HepG2 (cell line): ENCODE measurements around the gene LSM5. TPM values are rescaled to one million over a fixed set of nuclear protein-coding genes. Genes with fewer than 3 reads are reported as not detected.

Experiments used
- ATAC-seq: fragments of 200-7000 bp; cut with Tn5 transposase; 3 replicates; pipeline ENCODE4 v1.9.1; 2020; ENCODE audit warnings: mild to moderate bottlenecking, moderate library complexity
- BruUV-seq: library from RNA; stranded (reverse); fragments of 400-500 nt; replicated peaks from 2 replicates; lab custom pipeline; 2021; lab: Mats Ljungman, UMichigan
- CTCF ChIA-PET: fragments of 300-600 bp; formaldehyde crosslinking; extraction: SDS; loops from one replicate; lab custom pipeline; 2021; ENCODE audit warnings: low total read pairs, inconsistent platforms, low intra/inter-chr PET ratio; lab: Yijun Ruan, JAX
- POLR2A ChIA-PET: fragments of 350-600 bp; sonication (Branson Sonifier 250); formaldehyde crosslinking; loops from one replicate; lab custom pipeline; 2020; ENCODE audit warnings: antibody characterized with exemption, inconsistent platforms; lab: Yijun Ruan, JAX
- DNase-seq: peaks from one replicate; pipeline ENCODE4 v3.0.0-alpha.2; 2015; ENCODE audit warnings: low spot score
- FAIRE-seq: peaks from 3 replicates; lab custom pipeline; 2011; peaks lifted over from hg19 to GRCh38; lab: Jason Lieb, UNC
- H2AFZ ChIP-seq: one replicate; pipeline ENCODE4 v1.6.1; 2011; ENCODE audit warnings: low read length, inconsistent platforms
- H3K27ac ChIP-seq: fragments of 300-600 bp; 3 replicates; pipeline ENCODE4 v1.8.0; 2011; ENCODE audit warnings: mixed run types, mild to moderate bottlenecking, mixed read lengths, low read length, inconsistent platforms; ENCODE audit not compliant: insufficient read depth; ENCODE audit errors: extremely low read length
- H3K27me3 ChIP-seq, 2 experiments: fragments of 200-600 bp in 1 of 2; 2 replicates in 1 of 2; 3 replicates in 1 of 2; pipeline versions ENCODE4 v1.6.0 to v1.8.0; 2011; ENCODE audit warnings: low read length in 2 of 2, mild to moderate bottlenecking in 2 of 2, moderate library complexity in 2 of 2, inconsistent platforms in 1 of 2; ENCODE audit not compliant: insufficient read depth in 2 of 2, control insufficient read depth in 1 of 2
- H3K36me3 ChIP-seq, 2 experiments: fragments of 200-600 bp in 1 of 2; replicated peaks in 1 of 2; 2 replicates in 1 of 2; 3 replicates in 1 of 2; pipeline versions ENCODE4 v1.5.1 to v1.8.0; 2011; ENCODE audit warnings: low read length in 2 of 2, inconsistent platforms in 1 of 2; ENCODE audit not compliant: insufficient read depth in 2 of 2, control insufficient read depth in 1 of 2
- H3K4me1 ChIP-seq: 2 replicates; pipeline ENCODE4 v1.5.1; 2012; ENCODE audit warnings: low read length, inconsistent platforms; ENCODE audit not compliant: insufficient read depth
- H3K4me2 ChIP-seq: 2 replicates; pipeline ENCODE4 v1.6.0; 2011; ENCODE audit warnings: low read depth, low read length, inconsistent platforms
- H3K4me3 ChIP-seq, 3 experiments: fragments of 200-600 bp in 1 of 3; sonication (generic), shearing (Covaris generic) in 1 of 3; replicated peaks in 1 of 3; 2 replicates each; pipeline ENCODE4 v1.5.1; 2011 to 2016; ENCODE audit warnings: low read length in 3 of 3, inconsistent platforms in 2 of 3, low read depth in 2 of 3, mild to moderate bottlenecking in 2 of 3, control low read depth in 1 of 3, mixed read lengths in 1 of 3; ENCODE audit not compliant: insufficient read depth in 1 of 3
- H3K79me2 ChIP-seq: one replicate; pipeline ENCODE4 v1.6.1; 2011; ENCODE audit warnings: low read length, inconsistent platforms; ENCODE audit not compliant: insufficient read depth
- H3K9ac ChIP-seq: 2 replicates; pipeline ENCODE4 v1.6.0; 2011; ENCODE audit warnings: mild to moderate bottlenecking, low read depth, low read length, inconsistent platforms; ENCODE audit not compliant: insufficient read depth
- H3K9me3 ChIP-seq: 2 replicates; pipeline ENCODE4 v1.5.1; 2012; ENCODE audit warnings: mild to moderate bottlenecking, low read length
- H4K20me1 ChIP-seq: 2 replicates; pipeline ENCODE4 v1.6.0; 2011; ENCODE audit warnings: inconsistent platforms, mild to moderate bottlenecking, low read length, moderate library complexity; ENCODE audit not compliant: insufficient read depth
- NFRKB ChIP-seq: fragments of 450-650 bp; IDR thresholded peaks from 2 replicates; pipeline ENCODE4 v1.6.1; 2017
- PHB2 ChIP-seq: fragments of 450-650 bp; IDR thresholded peaks from 2 replicates; pipeline ENCODE4 v1.6.1; 2018; ENCODE audit not compliant: partially characterized antibody
- SAFB2 ChIP-seq: sonication (generic); formaldehyde crosslinking; IDR thresholded peaks from 2 replicates; pipeline ENCODE4 v1.5.1; 2020; ENCODE audit warnings: missing genetic modification reagents, low read depth, mild to moderate bottlenecking, borderline replicate concordance
- SRSF9 ChIP-seq: fragments of 200-400 bp; formaldehyde crosslinking; IDR thresholded peaks from 2 replicates; pipeline ENCODE4 v1.6.1; 2018; ENCODE audit warnings: borderline replicate concordance, mild to moderate bottlenecking, low read depth, low read length; ENCODE audit not compliant: insufficient read depth, poor library complexity, severe bottlenecking
- ZNF414 ChIP-seq: sonication (generic); formaldehyde crosslinking; IDR thresholded peaks from 2 replicates; pipeline ENCODE4 v1.5.0; 2020; ENCODE audit warnings: missing genetic modification reagents
- ZNF570 ChIP-seq: sonication (generic); formaldehyde crosslinking; IDR thresholded peaks from 2 replicates; pipeline ENCODE4 v1.4.0; 2020; ENCODE audit warnings: mild to moderate bottlenecking, missing genetic modification reagents, borderline replicate concordance
- ZNF619 ChIP-seq: sonication (generic); formaldehyde crosslinking; IDR thresholded peaks from 2 replicates; pipeline ENCODE4 v1.4.0; 2020; ENCODE audit warnings: mild to moderate bottlenecking, missing genetic modification reagents
- WGBS: methylation state at CpG from one replicate; pipeline ENCODE4 v1.1.6; 2017; ENCODE audit warnings: low lambda C conversion rate; 5-methylcytosine and 5-hydroxymethylcytosine counted together
- in situ Hi-C: cut with HindIII; loops from 2 replicates; pipeline ENCODE4 v1.10.0; 2017; ENCODE audit warnings: low pct_unique_long_range_greater_than_20kb; ENCODE audit not compliant: extremely low pct_ligation_motif_present
- intact Hi-C: fragments of 100-400 bp; cut with micrococcal nuclease; formaldehyde crosslinking; loops from one replicate; pipeline ENCODE4 v1.10.0; 2022; ENCODE audit not compliant: unreplicated experiment
- polyA plus RNA-seq, 8 experiments: library from polyadenylated mRNA; depleted of rRNA in 3 of 8; stranded (reverse) in 7 of 8; unstranded in 1 of 8; fragments of >200 nt; fragmentation: Illumina TruSeq in 4 of 8; extraction: Trizol in 4 of 8; gene quantifications; 2 replicates each; pipeline versions ENCODE4 v1.2.1 to v1.2.3, GENCODE V29; 2011 to 2016; ENCODE audit warnings: low read depth in 4 of 8, missing spikeins in 1 of 8, mixed read lengths in 1 of 8; ENCODE audit not compliant: insufficient read depth in 1 of 8
- total RNA-seq, 5 experiments: library from RNA; depleted of rRNA; stranded (reverse); fragments of >200 nt; fragmentation: Illumina TruSeq; extraction: Trizol; gene quantifications; 2 replicates each; pipeline ENCODE4 v1.2.3, GENCODE V29; 2016; ENCODE audit warnings: low read depth in 1 of 5
- TF ChIP-seq, protein P1 (sequence below): sonication (generic); formaldehyde crosslinking; IDR thresholded peaks from 2 replicates; pipeline ENCODE4 v1.4.0; 2020; ENCODE audit warnings: missing genetic modification reagents, borderline replicate concordance
- TF ChIP-seq, protein P2 (sequence below): sonication (generic); formaldehyde crosslinking; IDR thresholded peaks from 2 replicates; pipeline ENCODE4 v1.5.1; 2020; ENCODE audit warnings: missing genetic modification reagents, mild to moderate bottlenecking, borderline replicate concordance

The LSM5 gene
- total and polyA plus RNA-seq, 2 of the 13 experiments (the other 11 are each of a cell fraction or from before 2014, with no cell fraction given): 30.3 to 183 TPM

DNA sequence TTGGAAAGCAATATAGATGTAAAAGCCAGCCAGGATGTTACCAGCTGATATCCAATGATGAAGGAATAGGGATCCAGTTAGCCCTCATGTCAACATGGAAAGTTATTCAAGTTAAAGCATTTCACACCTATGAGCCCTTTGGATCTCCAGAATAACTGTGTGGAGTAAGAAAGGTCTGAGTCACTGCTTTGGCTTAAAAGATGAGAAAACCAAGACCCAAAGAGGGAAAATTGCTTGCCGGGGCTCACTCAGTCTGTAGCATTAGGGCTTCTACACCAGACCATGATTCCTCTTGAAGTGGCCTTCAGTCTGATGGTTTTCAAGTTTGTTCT, 12.6 kb downstream of the LSM5 start (continued):
- TF ChIP-seq, protein P1, sequence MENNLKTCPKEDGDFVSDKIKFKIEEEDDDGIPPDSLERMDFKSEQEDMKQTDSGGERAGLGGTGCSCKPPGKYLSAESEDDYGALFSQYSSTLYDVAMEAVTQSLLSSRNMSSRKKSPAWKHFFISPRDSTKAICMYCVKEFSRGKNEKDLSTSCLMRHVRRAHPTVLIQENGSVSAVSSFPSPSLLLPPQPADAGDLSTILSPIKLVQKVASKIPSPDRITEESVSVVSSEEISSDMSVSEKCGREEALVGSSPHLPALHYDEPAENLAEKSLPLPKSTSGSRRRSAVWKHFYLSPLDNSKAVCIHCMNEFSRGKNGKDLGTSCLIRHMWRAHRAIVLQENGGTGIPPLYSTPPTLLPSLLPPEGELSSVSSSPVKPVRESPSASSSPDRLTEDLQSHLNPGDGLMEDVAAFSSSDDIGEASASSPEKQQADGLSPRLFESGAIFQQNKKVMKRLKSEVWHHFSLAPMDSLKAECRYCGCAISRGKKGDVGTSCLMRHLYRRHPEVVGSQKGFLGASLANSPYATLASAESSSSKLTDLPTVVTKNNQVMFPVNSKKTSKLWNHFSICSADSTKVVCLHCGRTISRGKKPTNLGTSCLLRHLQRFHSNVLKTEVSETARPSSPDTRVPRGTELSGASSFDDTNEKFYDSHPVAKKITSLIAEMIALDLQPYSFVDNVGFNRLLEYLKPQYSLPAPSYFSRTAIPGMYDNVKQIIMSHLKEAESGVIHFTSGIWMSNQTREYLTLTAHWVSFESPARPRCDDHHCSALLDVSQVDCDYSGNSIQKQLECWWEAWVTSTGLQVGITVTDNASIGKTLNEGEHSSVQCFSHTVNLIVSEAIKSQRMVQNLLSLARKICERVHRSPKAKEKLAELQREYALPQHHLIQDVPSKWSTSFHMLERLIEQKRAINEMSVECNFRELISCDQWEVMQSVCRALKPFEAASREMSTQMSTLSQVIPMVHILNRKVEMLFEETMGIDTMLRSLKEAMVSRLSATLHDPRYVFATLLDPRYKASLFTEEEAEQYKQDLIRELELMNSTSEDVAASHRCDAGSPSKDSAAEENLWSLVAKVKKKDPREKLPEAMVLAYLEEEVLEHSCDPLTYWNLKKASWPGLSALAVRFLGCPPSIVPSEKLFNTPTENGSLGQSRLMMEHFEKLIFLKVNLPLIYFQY (CRISPR knock-in tag): no peak
- no peak for TF ChIP-seq NFRKB
- no peak for TF ChIP-seq ZNF619 (CRISPR knock-in tag)

GRCh38 chr7:32476816-32477648, 13.1 kb downstream of the LSM5 start:
- intact Hi-C loops (no loop called here), in situ Hi-C loops (loop anchor here (10.0 kb wide), 1 partner anchor 262 kb away; no protein-coding TSS in a partner anchor)
- Histone ChIP-seq H3K36me3 (no peaks in the 10 kb centered on the region), H2AFZ (no peak overlapping the region), H3K27me3 (no peaks in the 10 kb centered on the region), H4K20me1 (no peaks in the 10 kb centered on the region), H3K4me1 (no peaks in the 10 kb centered on the region), H3K79me2 (no peaks in the 10 kb centered on the region), H3K27ac (no peak overlapping the region), H3K9me3 (no peaks in the 10 kb centered on the region), H3K9ac (no peak overlapping the region), H3K4me2 (no peak overlapping the region), H3K4me3 (no peak overlapping the region)
- WGBS: 0% methylated on average over 3 of the region's 3 CpGs
- ATAC-seq: no peak
- ChIA-PET CTCF (interaction anchor here (1.2 kb wide), 1 partner anchor 266 kb away, joined by 3 read pairs; no protein-coding TSS in a partner anchor), POLR2A (interaction anchor here (1.0 kb wide), 1 partner anchor 19 kb away, joined by 3 read pairs; the partner anchor contains the start of gene AVL9)
- FAIRE-seq: no peak
- TF ChIP-seq ZNF414 (no peak), SRSF9 (no peak), SAFB2 (no peak), ZNF570 (CRISPR knock-in tag) (no peak), PHB2 (no peak)
- TF ChIP-seq, protein P2, sequence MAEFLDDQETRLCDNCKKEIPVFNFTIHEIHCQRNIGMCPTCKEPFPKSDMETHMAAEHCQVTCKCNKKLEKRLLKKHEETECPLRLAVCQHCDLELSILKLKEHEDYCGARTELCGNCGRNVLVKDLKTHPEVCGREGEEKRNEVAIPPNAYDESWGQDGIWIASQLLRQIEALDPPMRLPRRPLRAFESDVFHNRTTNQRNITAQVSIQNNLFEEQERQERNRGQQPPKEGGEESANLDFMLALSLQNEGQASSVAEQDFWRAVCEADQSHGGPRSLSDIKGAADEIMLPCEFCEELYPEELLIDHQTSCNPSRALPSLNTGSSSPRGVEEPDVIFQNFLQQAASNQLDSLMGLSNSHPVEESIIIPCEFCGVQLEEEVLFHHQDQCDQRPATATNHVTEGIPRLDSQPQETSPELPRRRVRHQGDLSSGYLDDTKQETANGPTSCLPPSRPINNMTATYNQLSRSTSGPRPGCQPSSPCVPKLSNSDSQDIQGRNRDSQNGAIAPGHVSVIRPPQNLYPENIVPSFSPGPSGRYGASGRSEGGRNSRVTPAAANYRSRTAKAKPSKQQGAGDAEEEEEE (CRISPR knock-in tag): no peak
- no peak for DNase-seq
- BruUV-seq: no TSS peak
